ENCODE results near the gene NCKAP5. TPM values are rescaled to one million over a fixed set of nuclear protein-coding genes. Genes with fewer than 3 reads are reported as not detected.

NCKAP5 gene
- total RNA-seq, 2 experiments from 2014 or later: not detected

DNA sequence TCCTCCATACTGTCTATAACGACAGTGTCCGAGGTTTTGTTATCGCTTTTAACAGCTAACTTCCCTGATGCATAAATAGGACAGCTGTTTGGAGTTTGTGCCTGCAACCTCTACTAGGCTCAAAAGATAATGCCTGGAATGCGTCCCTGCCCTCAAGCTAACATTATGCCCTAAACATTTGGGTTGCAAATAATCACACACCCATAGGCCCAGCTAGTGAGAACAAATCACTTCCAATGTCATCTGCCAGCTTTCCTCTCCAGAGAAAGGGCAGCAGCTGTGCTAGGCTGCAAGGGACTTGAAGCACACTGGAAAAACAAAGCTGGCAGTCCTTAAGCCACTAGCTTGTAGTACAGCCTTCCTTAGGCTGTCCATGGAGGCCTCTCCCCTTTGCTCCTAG is 696.4 kb downstream of the NCKAP5 start:
- CTCF ChIA-PET: no interaction called here
- H3K4me1 Mint-ChIP-seq (ENCODE audit: low read depth): no peaks in the 10 kb centered on the region
- TF ChIP-seq, protein P1, sequence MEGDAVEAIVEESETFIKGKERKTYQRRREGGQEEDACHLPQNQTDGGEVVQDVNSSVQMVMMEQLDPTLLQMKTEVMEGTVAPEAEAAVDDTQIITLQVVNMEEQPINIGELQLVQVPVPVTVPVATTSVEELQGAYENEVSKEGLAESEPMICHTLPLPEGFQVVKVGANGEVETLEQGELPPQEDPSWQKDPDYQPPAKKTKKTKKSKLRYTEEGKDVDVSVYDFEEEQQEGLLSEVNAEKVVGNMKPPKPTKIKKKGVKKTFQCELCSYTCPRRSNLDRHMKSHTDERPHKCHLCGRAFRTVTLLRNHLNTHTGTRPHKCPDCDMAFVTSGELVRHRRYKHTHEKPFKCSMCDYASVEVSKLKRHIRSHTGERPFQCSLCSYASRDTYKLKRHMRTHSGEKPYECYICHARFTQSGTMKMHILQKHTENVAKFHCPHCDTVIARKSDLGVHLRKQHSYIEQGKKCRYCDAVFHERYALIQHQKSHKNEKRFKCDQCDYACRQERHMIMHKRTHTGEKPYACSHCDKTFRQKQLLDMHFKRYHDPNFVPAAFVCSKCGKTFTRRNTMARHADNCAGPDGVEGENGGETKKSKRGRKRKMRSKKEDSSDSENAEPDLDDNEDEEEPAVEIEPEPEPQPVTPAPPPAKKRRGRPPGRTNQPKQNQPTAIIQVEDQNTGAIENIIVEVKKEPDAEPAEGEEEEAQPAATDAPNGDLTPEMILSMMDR (IDR thresholded peaks at IDR 0.05): no peak
- no peaks in the 10 kb centered on the region for H3K9me3 Mint-ChIP-seq
- no peaks in the 10 kb centered on the region for H3K36me3 Mint-ChIP-seq (ENCODE audit: low read depth)
- intact Hi-C loops (cut with micrococcal nuclease): no loop called here
- H3K4me3 Mint-ChIP-seq: no peak overlapping the region
- ATAC-seq (no peak), DNase-seq (no peak)
- no peaks in the 10 kb centered on the region for H3K27me3 Mint-ChIP-seq
- POLR2A ChIA-PET: no interaction called here
- no peak overlapping the region for H3K27ac Mint-ChIP-seq

DNA sequence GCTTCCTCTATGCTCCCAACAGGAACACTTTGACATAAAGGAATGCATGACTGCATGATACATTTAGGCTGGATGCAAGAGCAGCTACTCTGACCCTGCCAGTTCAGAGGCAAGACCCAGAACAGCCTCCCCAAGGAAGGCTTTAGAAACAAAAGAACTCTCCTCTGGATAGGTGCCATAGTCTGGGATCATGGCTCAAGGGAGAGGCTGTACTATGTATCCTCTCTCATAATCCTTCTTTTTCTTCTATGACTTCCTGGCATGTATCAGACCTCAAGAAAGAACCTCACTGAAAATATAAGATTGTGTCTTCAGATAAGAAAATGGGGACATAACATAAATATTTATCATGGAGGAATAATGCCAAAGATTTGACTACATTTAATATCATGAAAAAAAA is 704.3 kb downstream of the NCKAP5 start:
- intact Hi-C loops (cut with micrococcal nuclease): no loop called here
- Mint-ChIP-seq H3K36me3 (ENCODE audit: low read depth) (no peaks in the 10 kb centered on the region), H3K27me3 (no peaks in the 10 kb centered on the region)

DNA sequence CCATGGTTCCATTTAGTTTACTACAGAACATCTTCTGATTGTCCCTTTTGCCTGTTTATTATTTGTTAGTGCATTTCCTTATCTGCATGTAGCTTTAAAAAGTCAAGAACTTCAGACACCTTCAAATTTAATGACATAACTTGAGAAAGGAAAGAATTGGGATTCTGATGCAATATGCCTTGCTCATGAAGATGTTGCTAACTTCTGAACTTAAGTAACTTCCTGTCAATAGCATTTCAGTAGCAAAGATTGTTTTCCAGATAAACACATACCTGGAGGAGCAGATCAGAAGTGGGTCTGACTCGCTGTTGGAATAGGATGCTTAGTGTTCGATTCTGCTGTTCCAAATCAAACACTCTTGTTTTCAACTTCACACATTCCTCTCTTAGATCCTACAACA is 708.0 kb downstream of the NCKAP5 start:
- H3K36me3 Mint-ChIP-seq (ENCODE audit: low read depth): no peaks in the 10 kb centered on the region

More for the DNA sequence above, 704.3 kb downstream of the NCKAP5 start:
- no peak for ATAC-seq
- Mint-ChIP-seq H3K4me3 (no peak overlapping the region), H3K27ac (no peak overlapping the region), H3K9me3 (no peaks in the 10 kb centered on the region), H3K4me1 (ENCODE audit: low read depth) (no peaks in the 10 kb centered on the region)
- ChIA-PET CTCF (no interaction called here), POLR2A (no interaction called here)
- no peak for DNase-seq
- TF ChIP-seq, protein P1 (IDR thresholded peaks at IDR 0.05): no peak

DNA sequence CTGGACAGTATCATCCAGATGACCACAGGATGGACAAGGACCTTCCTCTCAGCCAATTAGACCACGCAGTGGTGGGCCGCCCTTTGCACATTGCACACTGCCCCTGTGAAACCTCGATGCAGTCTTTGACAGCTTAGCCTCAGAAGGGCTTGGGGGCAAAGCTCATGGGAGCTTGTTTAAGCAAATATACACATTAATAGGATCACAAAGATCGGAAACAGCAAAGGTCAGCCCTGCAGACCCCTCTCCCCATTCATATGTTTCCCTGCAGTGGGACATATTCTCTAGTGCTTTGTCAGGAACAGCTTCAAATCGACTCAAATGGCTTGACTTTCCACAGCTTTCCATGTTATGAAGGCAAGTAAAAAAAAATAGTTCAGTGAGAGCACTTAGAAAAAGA is 708.7 kb downstream of the NCKAP5 start:
- Mint-ChIP-seq H3K9me3 (no peaks in the 10 kb centered on the region), H3K4me1 (ENCODE audit: low read depth) (no peaks in the 10 kb centered on the region), H3K27me3 (no peaks in the 10 kb centered on the region), H3K27ac (no peak overlapping the region), H3K4me3 (no peak overlapping the region), H3K36me3 (ENCODE audit: low read depth) (no peaks in the 10 kb centered on the region)
- POLR2A ChIA-PET: no interaction called here
- intact Hi-C loops (cut with micrococcal nuclease): no loop called here
- CTCF ChIA-PET: no interaction called here
- TF ChIP-seq, protein P1 (IDR thresholded peaks at IDR 0.05): no peak
- no peak for DNase-seq
- ATAC-seq: no peak

More for the DNA sequence above, 708.0 kb downstream of the NCKAP5 start:
- H3K4me3 Mint-ChIP-seq: no peak overlapping the region
- intact Hi-C loops (cut with micrococcal nuclease): no loop called here
- no peak for DNase-seq
- ATAC-seq: no peak
- ChIA-PET CTCF (no interaction called here), POLR2A (no interaction called here)
- no peaks in the 10 kb centered on the region for H3K27me3 Mint-ChIP-seq
- no peaks in the 10 kb centered on the region for H3K9me3 Mint-ChIP-seq
- no peaks in the 10 kb centered on the region for H3K4me1 Mint-ChIP-seq (ENCODE audit: low read depth)
- TF ChIP-seq, protein P1 (IDR thresholded peaks at IDR 0.05): no peak
- no peak overlapping the region for H3K27ac Mint-ChIP-seq

DNA sequence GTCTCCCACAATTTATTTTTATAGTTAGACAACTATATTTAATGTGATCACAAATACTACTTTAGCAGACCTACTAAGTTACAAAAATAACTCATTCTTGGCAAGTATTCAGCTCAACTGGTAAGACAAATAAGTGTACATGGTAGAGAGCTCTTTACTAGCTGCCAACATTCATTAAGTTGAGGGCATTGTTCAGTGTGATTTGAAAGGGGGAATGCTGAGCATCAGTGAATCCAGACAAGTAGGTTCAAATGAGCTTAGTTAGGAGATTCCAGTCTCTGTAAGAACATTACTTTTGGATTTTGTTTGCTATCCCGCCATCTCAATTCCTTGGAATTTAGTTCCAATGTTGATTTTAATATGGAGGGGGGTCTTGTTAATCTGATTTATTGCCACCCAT is 710.9 kb downstream of the NCKAP5 start:
- no peak for DNase-seq
- no peaks in the 10 kb centered on the region for H3K9me3 Mint-ChIP-seq
- H3K27me3 Mint-ChIP-seq: no peaks in the 10 kb centered on the region
- intact Hi-C loops (cut with micrococcal nuclease): no loop called here
- ChIA-PET CTCF (no interaction called here), POLR2A (no interaction called here)
- no peak overlapping the region for H3K4me3 Mint-ChIP-seq
- no peak overlapping the region for H3K27ac Mint-ChIP-seq
- no peak for ATAC-seq
- TF ChIP-seq, protein P1 (IDR thresholded peaks at IDR 0.05): no peak
- no peaks in the 10 kb centered on the region for H3K36me3 Mint-ChIP-seq (ENCODE audit: low read depth)
- H3K4me1 Mint-ChIP-seq (ENCODE audit: low read depth): no peaks in the 10 kb centered on the region
